ENCODE data around the gene THADA.
"Not testable (repeated sequence)": the region's sequence is repeated elsewhere in the genome, so short reads cannot be mapped to it uniquely, and the experiment has no call there.

The THADA gene

DNA sequence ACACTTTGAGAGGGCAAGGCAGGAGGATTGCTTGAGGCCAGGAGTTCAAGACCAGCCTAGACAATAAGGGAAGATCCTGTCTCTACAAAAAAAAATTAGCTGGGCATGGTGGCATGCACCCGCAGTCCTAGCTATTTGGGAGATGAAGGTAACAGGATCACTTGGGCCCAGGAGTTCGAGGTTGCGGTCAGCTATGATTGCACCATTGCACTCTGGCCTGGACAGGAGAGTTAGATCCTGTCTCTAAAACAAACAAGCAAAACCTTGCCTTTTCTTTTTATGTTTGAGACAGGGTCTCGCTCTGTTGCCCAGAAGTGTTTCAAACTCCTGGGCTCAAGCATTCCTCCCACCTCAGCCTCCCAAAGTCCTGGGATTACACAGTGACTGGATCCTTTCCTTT, 14.5 kb upstream of the THADA start:
- no peak overlapping the region for H3K4me3 ChIP-seq (ENCODE audit: low read depth, low read length)
- TF ChIP-seq, protein P1, sequence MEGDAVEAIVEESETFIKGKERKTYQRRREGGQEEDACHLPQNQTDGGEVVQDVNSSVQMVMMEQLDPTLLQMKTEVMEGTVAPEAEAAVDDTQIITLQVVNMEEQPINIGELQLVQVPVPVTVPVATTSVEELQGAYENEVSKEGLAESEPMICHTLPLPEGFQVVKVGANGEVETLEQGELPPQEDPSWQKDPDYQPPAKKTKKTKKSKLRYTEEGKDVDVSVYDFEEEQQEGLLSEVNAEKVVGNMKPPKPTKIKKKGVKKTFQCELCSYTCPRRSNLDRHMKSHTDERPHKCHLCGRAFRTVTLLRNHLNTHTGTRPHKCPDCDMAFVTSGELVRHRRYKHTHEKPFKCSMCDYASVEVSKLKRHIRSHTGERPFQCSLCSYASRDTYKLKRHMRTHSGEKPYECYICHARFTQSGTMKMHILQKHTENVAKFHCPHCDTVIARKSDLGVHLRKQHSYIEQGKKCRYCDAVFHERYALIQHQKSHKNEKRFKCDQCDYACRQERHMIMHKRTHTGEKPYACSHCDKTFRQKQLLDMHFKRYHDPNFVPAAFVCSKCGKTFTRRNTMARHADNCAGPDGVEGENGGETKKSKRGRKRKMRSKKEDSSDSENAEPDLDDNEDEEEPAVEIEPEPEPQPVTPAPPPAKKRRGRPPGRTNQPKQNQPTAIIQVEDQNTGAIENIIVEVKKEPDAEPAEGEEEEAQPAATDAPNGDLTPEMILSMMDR (IDR thresholded peaks at IDR 0.05; ENCODE audit: insufficient read depth, low read depth, low read length, missing control alignments): no peak
- no peak for DNase-seq (ENCODE audit: low read depth)

DNA sequence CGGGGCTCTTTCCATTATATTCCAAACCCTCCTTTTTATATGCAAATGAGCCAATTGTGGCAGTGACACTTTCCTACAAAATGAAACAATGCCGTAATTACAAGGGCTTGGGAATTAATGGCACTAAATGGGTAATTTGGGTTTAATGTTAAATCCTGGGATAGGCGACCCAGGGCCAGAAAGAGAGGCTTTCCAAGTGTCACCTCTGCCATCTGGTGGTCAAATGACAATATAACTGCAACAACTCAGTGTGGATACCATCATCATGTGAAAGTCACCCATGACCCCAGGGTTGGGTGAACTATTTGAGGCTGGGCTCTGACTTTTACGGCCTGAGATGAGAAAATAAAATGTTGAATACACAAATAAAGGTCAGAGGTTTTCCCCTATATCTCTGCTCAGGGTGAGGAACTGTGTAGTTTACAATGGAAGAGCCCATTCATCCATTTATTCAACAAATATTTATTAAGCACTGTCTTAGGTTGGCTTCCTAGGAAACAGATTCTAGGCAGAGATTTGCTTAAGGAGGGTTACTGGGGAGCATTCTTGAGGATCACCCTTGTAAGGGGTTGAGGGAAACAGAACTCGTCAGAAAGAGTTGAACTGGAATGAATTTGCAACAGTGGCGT, 13.6 kb upstream of the THADA start:
- TF ChIP-seq, protein P1 (IDR thresholded peaks at IDR 0.05; ENCODE audit: insufficient read depth, low read depth, low read length, missing control alignments): peak; percentile 69
- peak; percentile 57 for DNase-seq (ENCODE audit: low read depth)
- no peak overlapping the region for H3K4me3 ChIP-seq (ENCODE audit: low read depth, low read length)

DNA sequence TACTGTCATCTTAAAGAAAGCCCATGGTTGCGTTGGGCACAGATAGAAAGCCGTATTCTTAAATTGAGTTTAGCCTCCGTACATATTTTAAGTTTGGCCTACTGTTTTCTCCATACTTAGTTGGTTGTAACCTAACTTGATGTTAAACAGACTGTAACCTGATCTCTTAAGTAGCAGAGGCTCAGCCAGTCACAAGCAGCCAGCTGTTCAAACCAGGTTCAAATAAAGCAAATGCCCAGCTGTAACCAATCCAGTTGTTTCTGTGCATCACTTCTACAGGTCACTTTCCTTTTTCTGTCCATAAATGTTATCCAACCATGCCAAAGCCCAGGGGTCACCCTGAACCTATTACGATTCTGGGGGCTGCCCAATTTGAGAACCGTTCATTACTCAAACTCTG, 10.0 kb upstream of the THADA start:
- TF ChIP-seq, protein P1 (IDR thresholded peaks at IDR 0.05; ENCODE audit: insufficient read depth, low read depth, low read length, missing control alignments): no peak
- no peak for DNase-seq (ENCODE audit: low read depth)
- no peak overlapping the region for H3K4me3 ChIP-seq (ENCODE audit: low read depth, low read length)

DNA sequence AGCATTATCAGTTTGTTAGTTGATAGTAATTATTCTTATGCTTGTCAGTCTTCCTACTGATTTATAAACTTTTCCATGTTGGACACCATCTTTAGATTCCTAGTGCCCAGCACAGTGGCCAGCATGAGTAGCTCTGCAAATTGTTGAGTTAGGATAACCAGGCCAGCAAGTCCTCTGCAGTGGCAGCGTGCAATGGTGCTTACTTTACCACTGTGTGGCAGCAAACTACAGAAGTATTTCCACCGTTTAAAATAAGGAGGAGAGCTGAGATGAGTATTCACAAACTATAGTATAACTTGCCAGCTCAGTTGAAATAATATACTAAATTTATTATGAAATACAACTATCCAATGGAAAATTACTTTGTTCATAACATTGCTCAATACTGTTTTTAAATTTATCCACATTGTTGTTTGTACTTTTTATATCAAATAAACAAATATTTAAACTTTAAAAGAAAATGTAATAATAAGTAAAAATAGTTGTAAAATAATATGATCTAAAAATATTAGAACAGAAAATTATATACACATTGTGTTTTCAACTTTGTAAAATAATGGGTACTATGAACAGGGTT, 9.3 kb upstream of the THADA start:
- no peak overlapping the region for H3K4me3 ChIP-seq (ENCODE audit: low read depth, low read length)
- TF ChIP-seq, protein P1 (IDR thresholded peaks at IDR 0.05; ENCODE audit: insufficient read depth, low read depth, low read length, missing control alignments): peak; percentile 43
- peak; percentile 49 for DNase-seq (ENCODE audit: low read depth)

DNA sequence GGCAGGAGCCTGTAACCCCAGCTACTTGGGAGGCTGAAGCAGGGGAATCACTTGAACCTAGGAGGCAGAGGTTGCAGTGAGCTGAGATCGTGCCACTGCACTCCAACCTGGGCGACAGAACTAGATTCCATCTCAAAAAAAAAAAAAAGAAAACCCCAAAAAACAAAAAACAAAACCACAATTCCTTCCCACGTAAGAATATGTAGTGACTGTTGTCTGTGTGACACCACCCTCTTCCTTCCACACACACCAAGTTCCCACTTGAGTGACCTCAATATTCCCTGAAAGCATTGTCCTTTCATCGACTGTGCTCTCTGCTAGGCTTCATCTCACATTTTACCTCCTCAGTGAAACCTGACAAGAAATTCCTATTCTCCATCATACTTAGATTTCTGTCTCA, 8.8 kb upstream of the THADA start:
- TF ChIP-seq, protein P1 (IDR thresholded peaks at IDR 0.05; ENCODE audit: insufficient read depth, low read depth, low read length, missing control alignments): no peak
- DNase-seq (ENCODE audit: low read depth): no peak

DNA sequence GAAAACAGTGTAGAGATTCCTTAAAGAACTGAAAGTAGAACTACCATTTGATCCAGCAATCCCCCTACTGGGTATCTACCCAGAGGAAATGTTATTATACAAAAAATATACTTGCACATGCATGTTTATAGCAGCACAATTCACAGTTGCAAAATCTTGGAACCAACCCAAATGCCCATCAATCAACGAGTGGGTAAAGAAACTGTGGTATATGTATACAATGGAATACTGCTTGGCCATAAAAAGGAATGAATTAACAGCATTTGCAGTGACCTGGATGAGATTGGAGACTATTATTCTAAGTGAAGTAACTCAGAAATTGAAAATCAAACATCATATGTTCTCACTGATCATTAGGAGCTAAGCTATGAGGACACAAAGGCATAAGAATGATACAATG, 4.8 kb upstream of the THADA start:
- DNase-seq (ENCODE audit: low read depth); H3K4me3 ChIP-seq (ENCODE audit: low read depth, low read length): not testable (repeated sequence)

More for the DNA sequence above, 8.8 kb upstream of the THADA start:
- no peak overlapping the region for H3K4me3 ChIP-seq (ENCODE audit: low read depth, low read length)

DNA sequence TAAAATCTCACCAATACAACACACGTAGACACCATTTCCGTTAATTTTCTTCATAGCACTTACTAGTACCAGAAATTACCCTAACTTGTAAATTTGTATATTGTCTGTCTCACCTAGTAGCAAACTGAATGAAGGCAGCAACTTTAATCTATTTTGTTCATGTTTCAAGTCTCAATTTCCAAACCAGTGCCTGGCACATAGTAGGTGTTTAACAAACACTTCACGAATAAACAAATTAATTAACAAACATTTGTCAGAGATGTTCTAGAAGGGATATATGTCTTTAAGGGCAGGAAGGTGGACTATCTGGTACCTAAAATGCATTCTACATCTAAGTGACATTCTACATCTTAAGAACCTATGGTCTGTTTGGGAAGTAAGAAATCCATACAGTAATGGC, 963 bp downstream of the THADA start:
- TF ChIP-seq, protein P1 (IDR thresholded peaks at IDR 0.05; ENCODE audit: insufficient read depth, low read depth, low read length, missing control alignments): no peak
- DNase-seq (ENCODE audit: low read depth): no peak
- peak overlapping the region; percentile 81 for H3K4me3 ChIP-seq (ENCODE audit: low read depth, low read length)

All from GM12865 (cell line).